HTR-8/SVneo (cell line): Measurements from ENCODE around the gene PMVK.
A peak's percentile ranks its signal among the peaks of the same experiment; 100 is the strongest.

Experiments used
- DNase-seq: peaks from one replicate; pipeline ENCODE4 v3.0.0; 2011; ENCODE audit warnings: low spot score, mixed read lengths; ENCODE audit not compliant: insufficient read length
- FAIRE-seq: peaks from 2 replicates; lab custom pipeline; 2011; peaks lifted over from hg19 to GRCh38; lab: Jason Lieb, UNC

The PMVK gene

DNA sequence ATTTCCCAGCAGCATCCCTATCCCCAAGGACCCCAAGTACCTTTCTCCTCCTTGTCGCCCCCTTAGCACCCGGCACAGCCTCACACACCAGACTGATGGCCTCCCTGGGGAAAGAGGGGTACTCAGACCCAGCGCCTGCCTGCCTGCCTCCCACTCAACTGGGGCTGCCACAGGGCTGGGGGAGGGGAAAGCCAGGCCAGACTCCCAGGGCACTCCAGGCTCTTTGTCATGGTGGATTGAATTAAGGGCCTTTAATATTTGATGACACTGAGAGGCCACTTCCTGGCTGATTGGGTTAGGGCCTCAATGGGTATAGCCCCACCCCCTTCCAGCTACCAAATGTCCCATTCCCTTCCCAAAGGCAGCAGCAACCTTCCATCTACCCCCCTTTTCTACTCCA is 32.2 kb upstream of the PMVK start:
- DNase-seq = no peak
- FAIRE-seq = no peak

DNA sequence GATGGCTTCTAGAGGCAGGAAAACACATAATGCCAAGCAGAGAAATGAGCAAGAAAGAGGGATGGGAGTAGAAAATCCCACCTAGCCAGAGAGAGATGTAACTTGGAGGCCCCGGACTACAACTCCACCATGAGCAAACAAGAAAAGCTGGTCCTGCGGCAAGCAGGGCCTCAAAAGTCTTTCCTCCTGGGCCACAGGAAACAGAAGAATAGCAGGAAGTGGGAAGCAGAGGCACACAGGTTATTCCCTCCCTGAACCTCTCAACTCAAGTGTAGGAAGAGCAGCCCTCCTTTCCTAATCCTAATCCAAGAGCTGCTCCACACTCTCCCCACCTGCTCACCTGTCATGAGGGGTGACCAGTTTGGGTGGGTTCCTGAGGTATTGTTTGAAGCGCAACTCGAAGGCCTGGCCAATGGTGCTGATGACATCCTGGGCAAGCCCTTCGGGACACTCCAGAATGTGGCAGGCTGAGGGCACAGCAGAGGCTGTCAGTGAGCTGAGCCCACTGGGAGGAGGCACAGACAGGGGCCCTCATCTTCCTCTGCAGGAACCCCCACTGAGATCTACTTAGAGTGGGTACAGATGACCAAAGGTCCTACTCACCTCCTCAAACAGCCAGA is 30.9 kb upstream of the PMVK start:
- no peak for FAIRE-seq
- DNase-seq = no peak

DNA sequence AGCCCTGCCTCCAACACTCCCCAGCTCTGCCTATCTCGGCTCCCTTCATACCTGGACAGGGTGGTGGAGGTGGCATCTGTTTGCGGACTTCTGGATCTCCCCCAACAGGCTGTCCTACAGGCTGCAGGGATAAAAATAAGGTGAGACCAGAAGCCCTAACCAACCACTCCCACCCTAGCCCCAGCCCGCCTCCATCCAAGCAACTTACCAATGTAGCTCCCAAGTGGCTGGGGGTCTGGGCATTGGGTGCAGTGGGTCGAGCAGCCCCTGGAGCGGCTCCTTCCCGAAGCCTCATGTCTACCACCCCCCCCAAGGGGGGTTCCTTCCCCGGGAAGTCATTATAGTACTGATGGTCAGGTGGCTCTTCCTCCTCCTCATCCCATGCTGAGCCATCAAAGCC is 29.6 kb upstream of the PMVK start:
- DNase-seq (no peak), FAIRE-seq (no peak)

DNA sequence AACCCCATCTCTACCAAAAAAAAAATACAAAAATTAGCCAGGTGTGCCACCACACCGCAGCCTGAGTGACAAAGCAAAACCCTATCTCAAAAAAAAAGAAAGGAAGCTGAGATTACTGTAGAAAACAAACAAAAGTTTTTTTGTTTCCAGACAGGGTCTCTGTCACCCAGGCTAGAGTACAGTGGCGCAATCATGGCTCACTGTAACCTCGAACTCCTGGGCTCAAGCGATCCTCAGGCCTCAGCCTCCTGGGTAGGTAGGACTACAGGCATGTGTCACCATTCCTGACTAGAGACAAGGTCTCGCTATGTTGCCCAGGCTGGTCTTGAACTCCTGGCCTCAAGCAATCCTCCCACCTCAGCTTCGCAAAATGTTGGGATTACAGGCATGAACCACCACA is 27.8 kb upstream of the PMVK start:
- no peak for FAIRE-seq
- DNase-seq = no peak

DNA sequence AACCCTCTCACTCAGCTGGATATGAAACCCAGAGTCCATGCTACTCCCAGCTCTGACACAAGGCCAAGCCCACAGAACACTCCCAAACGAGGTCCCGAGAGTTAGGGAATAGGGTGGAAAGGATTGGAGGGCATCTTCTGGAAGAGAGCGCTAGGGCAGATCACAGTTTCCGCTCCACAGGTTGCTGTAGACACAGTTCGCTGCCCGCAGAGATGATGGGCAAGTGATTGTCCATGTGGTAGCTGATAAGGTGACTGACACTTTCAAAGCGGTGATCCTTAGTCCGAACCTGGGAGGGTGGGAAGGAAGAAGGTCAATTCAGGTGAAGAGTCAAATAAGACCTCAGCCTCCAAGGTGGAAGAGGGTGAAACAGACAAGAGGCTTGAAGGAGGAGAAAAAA is 27.1 kb upstream of the PMVK start:
- DNase-seq = no peak
- FAIRE-seq = no peak

DNA sequence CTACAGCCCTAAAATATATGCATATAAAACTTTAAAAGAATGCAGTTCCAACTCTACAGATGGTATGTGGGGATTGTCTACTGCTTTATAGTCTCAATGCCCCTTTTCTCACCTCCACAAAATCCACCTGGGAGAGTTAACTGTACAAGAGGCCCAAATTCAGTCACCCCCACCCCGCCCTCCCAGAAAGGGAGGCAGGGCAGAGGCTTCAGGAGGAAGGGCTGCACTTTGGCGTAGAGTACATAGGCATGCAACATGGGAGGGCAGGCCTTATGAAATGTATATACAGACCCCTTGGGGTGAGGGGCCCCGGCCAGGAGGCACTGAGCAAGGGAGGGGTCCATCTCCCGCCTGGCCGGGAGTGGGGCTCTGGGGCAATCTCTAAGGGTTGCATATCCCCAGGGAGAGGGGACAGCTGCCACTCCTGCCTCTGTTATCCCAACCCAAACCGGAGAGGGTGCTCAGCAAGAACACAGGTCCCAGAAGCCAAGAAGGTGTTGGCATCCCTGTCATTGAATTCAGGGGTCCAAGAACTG is 26.3 kb upstream of the PMVK start:
- FAIRE-seq = no peak
- no peak for DNase-seq

DNA sequence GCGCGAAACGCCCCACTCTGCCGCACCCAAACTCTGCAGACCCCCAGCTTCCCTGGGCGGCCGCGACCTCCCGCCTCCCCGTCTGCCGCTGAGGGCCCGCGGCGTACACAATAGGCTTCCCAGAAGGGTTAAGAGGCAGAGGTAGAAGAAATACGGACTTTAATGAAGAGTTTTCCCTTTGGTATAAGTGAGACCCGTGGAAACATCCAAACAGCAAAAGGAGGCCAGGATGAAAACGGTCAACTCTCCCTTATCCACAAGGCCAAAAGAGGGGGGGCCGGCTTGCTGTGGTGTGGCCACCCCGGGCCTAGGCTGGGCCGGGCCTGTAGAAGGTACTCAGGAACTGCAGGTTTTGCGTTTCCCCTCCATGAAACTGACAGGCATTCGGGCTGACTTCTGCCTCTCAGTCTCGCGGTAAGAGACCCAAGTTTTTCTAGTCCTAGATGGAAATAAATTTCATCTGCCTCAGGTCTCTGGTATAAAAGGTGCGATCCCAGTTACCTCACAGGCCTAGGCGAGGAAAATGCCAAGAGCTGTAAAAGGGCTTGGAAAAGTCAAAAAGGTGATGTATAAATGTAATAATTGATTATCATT is 25.7 kb upstream of the PMVK start:
- no peak for DNase-seq
- no peak for FAIRE-seq

DNA sequence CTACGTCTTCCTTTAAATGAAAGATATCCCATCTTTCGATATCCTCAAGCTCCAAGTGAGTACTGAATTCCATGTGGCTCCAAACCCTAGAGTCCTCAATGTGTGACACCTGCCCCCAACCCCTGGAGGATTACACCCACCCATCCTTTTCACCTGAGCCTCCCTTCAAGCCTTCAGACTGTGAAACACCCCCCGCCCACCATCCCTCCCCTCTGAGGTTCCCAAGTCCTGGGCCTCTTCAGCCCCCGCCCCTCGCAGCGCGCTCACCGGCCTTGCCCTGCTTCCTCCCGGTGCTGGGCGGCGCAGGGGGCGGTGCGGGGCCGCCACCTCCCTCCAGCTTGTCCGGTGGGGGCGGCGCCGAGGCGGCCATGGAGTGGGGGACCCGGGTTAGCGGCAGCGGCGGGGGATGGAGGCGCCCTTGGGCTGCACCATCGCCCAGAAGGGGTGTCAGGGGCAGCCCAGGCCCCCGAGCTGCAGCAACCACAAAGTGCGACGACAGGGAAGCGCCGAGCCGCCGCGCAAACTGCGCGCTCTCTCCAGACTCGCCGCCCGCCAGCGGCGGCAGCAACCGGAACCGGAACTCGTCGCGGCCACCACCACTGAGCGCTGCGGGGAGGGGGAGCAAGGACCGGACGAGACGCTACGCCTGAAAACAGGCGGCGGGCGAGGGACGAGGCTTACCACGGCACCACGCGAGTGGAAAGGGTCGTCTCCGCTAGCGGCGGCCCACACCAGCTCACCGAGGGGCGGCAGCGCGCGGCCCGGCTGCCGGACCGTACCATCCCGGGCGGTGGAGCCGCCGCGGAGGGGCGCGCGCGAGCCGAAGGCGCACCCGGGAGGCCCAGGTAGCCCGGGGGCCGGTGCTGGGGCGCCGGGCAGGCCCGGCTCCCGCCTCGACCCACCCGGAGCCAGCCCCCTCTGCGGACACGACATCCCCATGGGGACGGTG is 25.0 kb upstream of the PMVK start, which contains the start of gene PYGO2:
TSS of gene PYGO2 (minus strand) at position 576 of the 949 bp plus-strand sequence. CDS start at position 370, 206 bp downstream.
- DNase-seq (peak; percentile 64), FAIRE-seq (peak; percentile 13)

DNA sequence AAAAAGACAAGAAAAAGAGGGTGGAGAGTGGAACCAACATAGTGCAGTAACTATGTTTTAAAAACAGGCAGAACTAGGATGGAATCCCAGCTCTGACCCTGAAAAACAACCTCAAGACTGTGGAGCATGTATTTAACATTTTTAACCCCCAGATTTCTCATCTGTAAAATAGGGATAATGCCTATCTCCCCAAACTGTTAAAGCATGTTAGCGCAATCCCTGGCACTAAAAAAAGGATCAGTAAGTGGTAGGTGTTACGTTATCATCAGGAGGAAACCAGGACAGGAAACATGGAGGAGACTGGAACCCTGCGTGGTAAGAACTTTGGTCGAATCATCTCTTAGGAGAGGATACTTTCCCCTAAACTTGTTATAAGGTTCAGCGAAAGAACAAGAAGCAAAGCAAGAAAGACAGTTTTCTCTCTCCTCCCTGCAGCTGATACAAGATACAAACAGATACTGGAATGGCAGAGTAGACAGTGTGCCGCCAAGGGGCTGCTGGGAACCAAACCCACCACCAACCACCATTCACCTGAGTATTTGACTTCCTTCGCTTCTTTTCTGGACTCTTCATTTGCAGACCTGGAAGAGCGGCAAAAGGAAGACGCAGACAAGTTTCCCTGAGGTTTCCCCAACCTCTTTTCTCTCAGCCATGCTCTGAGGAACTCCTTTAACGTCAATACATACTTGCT is 24.1 kb upstream of the PMVK start:
- no peak for DNase-seq

DNA sequence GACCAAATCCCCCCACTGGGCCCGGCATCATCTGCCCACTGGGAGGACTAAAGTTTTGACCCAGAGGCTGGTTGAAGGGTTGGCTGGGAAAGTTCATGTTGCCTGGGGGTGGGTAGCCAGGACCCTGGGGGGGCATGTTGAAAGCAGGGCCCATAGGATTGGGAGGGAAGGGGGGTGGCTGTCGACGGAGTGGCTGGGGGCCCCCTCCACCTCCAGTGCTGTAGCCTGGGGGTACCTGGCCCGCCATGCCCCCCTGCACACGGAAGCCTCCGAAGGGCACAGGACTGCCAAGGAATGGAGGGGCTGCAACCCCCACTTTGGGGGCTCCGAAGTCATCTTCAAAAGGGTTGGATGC is 22.9 kb upstream of the PMVK start:
- DNase-seq (no peak), FAIRE-seq (no peak)

More for the DNA sequence above, 24.1 kb upstream of the PMVK start:
- no peak for FAIRE-seq

DNA sequence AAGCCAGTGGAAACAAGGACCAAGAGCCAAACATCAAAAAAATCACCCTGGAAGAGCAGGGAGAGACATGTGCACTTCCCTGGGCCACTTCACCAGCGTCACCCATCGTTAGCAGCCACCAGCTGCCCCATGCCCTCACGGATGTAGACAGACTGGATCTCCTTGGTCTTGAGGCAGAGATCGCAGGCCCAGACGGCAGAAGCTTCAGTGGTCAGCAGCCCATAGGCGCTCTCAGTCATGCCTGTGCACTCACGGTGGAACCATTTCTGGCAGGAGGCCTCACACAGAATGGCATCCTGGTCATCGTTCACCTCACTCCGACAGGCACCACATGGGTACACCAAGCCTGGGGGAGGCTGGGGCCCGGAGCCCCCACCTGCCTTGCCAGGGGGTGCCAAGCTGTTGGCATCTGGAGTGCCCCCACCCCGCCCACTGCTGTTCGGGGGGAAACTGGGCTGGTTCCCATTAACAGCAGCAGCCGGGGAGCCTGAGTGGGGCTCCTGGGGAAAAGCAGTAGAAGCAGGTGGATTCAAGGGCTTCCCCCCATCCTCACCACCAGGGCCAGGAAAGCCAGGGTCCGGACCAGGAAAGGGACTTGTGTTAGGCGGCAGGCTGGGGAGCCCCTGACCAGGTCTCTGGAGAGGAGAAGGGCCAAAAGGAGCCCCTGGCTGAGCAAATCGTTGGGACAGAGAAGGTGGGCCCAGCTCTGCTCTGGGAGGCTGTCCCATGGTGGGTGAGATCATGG is 22.3 kb upstream of the PMVK start:
- no peak for FAIRE-seq
- no peak for DNase-seq

DNA sequence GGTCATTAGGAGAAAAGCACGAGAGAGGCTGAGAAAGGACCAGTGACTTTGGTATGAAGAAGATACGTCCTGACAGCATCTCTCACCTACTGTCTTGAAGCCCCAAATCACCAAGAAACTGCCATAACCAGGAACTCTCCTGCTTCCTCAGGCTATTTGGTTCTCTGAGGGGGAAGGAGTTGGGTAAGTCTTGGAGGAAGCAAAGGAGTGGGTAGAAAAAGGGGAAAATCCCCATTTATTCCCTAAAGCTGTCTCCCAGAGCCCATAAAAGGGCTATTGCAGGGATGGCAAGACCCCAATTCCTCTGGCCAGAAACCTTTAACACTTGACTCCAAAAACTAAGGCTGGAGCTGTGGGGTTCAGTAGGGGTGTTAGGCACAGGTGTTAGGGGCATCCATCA is 21.5 kb upstream of the PMVK start:
- DNase-seq (no peak), FAIRE-seq (no peak)

DNA sequence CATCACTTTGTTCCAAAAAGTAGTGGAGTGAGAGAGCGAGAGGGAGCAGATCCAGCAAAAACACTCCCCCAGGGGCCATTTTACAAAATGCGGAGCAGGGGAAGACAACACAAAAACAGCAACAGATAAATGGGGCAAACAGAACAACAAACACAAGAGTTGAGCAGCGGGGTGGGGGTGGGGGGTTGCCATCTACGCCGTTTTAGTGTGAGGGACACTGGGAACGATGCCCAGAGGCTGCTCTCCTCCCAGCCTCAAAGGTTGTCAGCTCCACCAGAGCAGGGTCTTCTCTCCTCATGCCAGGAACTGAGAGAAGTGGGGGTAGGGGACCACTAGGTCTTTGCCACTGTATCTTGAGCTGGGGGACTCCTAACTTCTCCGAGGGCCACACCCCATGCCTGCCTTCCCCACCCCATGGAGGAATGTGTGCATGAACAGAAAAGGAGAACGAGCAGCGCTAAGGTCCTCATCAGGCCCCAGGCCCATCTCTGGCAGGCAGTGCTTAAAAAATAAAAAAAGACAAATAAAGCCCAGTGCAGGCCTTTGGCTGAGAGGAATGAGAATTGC is 20.7 kb upstream of the PMVK start:
- FAIRE-seq = no peak
- no peak for DNase-seq

DNA sequence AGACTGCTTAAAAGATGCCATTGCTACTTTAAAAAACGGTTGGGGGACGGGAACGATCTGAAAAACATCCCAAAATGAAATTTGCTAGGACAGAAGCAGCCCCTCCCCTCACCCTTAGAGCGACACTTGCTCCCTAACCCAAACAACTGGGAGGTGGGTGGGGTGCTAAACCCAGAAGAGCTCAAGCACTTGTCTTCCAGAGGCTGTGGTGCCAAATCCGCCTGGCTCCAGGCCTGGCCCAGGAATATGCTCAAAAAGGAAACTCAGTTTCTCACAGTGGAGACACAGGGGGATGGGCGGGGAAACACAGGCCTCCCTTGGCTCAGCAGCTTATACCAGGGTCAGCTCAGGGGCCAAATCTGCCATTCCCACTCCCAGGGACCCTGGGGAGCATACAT is 20.0 kb upstream of the PMVK start:
- DNase-seq (no peak), FAIRE-seq (no peak)

DNA sequence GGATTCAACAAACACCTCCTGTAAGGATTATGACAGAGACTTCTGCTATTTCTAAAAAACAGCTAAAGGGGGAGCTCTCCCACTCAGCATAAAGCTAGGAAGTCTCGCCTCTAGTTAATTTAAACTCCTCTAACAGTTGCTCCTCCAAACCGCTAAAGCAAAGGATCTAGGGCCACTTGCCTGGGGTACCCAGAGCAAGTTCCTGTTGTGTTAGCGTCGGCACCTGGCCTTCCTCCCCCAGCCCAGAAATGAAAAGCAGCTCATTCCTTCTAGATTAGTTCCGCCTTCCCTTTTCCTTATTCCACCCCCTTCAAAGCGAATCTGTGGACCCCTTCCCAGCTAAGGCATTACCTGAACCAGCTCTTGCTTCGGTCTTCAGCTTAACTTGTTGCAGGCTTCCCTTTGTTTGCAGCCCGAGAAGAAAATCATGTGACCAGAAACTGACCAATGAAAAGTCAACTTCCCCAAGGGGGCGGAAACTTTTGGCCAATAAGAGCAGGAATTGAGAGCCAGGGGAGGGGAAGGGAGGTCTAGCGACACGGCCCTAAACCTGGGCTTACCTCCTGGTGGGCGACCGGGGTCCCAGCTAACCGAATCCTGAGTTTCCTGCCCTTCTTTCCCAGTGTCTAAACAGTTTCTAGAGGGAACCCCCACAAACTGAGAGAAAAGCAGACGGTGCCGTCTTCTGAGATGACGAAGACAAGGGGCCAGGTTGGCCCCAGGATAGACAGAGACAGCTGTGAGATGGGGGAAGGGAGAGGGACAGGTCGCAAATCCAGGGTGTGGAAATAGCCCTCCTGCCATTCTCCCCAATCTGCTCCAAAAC is 19.4 kb upstream of the PMVK start, which contains the start of gene PBXIP1:
TSS of gene PBXIP1 (minus strand) at position 382 of the 826 bp plus-strand sequence. CDS start 2,378 bp downstream, outside the sequence.
- DNase-seq (peak; percentile 92), FAIRE-seq (no peak)

DNA sequence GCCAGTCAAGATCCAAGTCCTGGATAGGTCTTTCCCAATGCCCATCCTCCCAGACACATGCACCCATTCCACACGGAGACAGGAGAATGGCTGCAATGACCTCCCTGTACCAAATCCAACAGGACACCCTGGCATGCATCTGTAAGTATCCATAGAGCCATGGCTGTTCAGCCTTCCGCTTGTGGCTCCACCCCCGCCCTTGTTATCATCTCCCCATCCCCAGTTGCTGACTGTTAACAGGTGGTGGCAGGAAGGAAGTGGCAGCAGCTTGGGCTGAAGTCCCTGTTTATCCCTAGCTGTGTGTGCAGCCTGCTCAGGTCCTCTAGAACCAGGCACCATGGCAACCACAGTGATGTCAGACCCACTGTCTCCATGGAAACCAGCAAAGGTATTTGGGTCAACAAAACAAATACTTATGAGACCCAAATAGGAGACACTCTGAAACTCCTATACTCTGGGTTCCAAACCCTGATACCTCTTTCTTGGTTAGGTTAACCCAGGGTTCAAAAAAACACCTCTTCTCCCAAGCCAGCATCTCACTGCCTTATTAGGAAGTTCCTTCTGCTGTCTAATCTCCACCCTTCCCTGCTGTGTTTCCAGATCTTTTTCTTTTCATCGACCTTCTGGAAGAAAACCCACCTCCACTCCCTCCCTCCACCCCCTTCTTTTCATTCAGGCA is 18.7 kb upstream of the PMVK start:
- FAIRE-seq (no peak), DNase-seq (no peak)

DNA sequence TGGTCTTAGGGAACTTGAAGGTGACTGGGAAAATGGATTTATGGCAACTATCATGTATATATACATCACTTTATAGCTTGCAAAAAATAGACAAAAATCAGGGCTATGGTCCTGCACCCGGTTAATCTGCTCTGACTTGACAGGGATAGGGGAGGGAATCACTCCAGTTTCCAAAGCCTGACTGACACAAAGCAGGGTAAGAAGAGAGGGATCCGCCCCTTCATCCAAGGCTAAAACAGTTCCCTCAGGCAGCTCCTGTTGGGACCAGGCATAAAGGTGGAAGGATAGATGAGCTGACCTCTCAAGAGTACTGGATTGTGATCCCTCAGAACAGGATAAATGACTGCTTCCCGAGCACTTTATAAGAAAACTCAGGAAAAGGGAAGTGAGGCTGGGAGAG is 18.0 kb upstream of the PMVK start:
- FAIRE-seq (no peak), DNase-seq (no peak)

DNA sequence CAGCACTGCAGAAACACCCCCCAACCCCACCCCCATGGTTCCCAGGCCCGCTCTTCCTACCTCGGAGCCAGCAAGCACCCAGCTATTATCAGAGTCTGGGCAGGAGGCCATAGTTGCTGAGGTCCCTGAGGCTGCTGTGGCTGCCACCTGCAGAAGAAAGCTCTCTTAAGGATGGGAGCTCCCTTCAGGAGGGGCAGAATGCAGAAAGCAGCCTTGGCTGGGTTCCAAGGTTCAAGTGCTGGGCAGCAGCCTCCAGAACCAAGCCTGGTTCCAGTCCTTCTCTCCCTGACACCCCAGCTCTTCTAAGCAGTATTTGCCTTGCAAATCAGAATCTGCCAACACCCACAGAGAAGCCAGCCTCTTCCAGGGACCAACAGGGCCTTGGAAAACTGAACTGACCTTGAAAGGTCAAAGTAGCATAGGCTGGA is 17.1 kb upstream of the PMVK start:
- FAIRE-seq (no peak), DNase-seq (no peak)
